Glutamatergic neuron (in vitro differentiated cells): Measurements from ENCODE around the gene CSTPP1. TPM values are rescaled to one million over a fixed set of nuclear protein-coding genes. Genes with fewer than 3 reads are reported as not detected.

Source experiments
- DNase-seq: peaks from one replicate; pipeline ENCODE4 v3.0.0; 2022
- H3K27ac Mint-ChIP-seq: one replicate; pipeline ENCODE4 v1.8.0; 2020; ENCODE audit warnings: mild to moderate bottlenecking, mixed read lengths, inconsistent platforms; ENCODE audit not compliant: unreplicated experiment
- H3K27me3 Mint-ChIP-seq: one replicate; pipeline ENCODE4 v1.8.0; 2020; ENCODE audit warnings: mild to moderate bottlenecking, moderate library complexity, mixed read lengths, inconsistent platforms; ENCODE audit not compliant: unreplicated experiment
- H3K36me3 Mint-ChIP-seq: one replicate; pipeline ENCODE4 v1.8.0; 2020; ENCODE audit warnings: mild to moderate bottlenecking, mixed read lengths, inconsistent platforms; ENCODE audit not compliant: unreplicated experiment
- H3K4me1 Mint-ChIP-seq: one replicate; pipeline ENCODE4 v1.8.0; 2020; ENCODE audit warnings: mild to moderate bottlenecking, low read depth, mixed read lengths, inconsistent platforms; ENCODE audit not compliant: unreplicated experiment
- H3K4me3 Mint-ChIP-seq: one replicate; pipeline ENCODE4 v1.8.0; 2020; ENCODE audit warnings: mild to moderate bottlenecking, mixed read lengths, inconsistent platforms; ENCODE audit not compliant: unreplicated experiment
- H3K9me3 Mint-ChIP-seq: one replicate; pipeline ENCODE4 v1.8.0; 2020; ENCODE audit warnings: mild to moderate bottlenecking, moderate library complexity, mixed read lengths, inconsistent platforms; ENCODE audit not compliant: unreplicated experiment
- total RNA-seq: library from RNA; stranded (reverse); fragmentation: NEBNext Ultra II Directional; extraction: Animal tissue kit (Norgen Biotek cat#: 25700); gene quantifications from one replicate; pipeline ENCODE4 v1.2.1, GENCODE V29; 2021; ENCODE audit not compliant: unreplicated experiment
- TF ChIP-seq, protein P1 (sequence below): fragments of 200-600 bp; sonication (generic); IDR thresholded peaks from one replicate; pipeline ENCODE4 v1.5.0; 2021; ENCODE audit not compliant: partially characterized antibody, unreplicated experiment

The CSTPP1 gene
- total RNA-seq, 1 donor from 2014 or later: 35.5 TPM

DNA sequence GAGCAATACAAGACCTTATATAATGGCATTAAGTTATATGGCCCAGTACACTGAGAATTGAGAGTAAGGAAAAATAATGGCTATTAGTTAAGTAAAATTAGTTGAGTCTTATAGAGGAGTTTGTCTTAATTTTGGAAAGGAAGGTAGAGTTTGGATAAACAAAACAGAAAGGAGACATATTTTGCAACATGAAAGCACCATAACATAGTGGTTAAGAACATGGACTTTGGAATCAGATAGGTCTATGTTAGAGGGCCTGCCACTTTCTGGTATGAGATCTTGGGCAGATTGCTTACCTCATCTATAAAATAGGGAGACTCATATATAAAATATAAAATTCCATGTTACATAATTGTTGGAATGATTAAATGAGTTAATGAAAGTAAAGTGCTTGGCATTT, 68.9 kb downstream of the CSTPP1 start:
- TF ChIP-seq, protein P1, sequence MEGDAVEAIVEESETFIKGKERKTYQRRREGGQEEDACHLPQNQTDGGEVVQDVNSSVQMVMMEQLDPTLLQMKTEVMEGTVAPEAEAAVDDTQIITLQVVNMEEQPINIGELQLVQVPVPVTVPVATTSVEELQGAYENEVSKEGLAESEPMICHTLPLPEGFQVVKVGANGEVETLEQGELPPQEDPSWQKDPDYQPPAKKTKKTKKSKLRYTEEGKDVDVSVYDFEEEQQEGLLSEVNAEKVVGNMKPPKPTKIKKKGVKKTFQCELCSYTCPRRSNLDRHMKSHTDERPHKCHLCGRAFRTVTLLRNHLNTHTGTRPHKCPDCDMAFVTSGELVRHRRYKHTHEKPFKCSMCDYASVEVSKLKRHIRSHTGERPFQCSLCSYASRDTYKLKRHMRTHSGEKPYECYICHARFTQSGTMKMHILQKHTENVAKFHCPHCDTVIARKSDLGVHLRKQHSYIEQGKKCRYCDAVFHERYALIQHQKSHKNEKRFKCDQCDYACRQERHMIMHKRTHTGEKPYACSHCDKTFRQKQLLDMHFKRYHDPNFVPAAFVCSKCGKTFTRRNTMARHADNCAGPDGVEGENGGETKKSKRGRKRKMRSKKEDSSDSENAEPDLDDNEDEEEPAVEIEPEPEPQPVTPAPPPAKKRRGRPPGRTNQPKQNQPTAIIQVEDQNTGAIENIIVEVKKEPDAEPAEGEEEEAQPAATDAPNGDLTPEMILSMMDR: no peak
- no peak overlapping the region for H3K4me3 Mint-ChIP-seq
- no peaks in the 10 kb centered on the region for H3K27me3 Mint-ChIP-seq
- H3K36me3 Mint-ChIP-seq: no peaks in the 10 kb centered on the region
- peaks cover 2% of the 10 kb centered on the region for H3K9me3 Mint-ChIP-seq
- peaks cover 3% of the 10 kb centered on the region for H3K4me1 Mint-ChIP-seq
- DNase-seq: no peak
- H3K27ac Mint-ChIP-seq: no peak overlapping the region

GRCh38 chr11:47007579-47007978, 71.0 kb downstream of the CSTPP1 start:
- Mint-ChIP-seq H3K27me3 (no peaks in the 10 kb centered on the region), H3K4me3 (no peak overlapping the region), H3K27ac (peak overlapping the region; percentile 9), H3K9me3 (peaks cover 2% of the 10 kb centered on the region), H3K4me1 (peaks cover 3% of the 10 kb centered on the region), H3K36me3 (no peaks in the 10 kb centered on the region)
- DNase-seq: no peak
- TF ChIP-seq, protein P1: no peak

- Mint-ChIP-seq H3K9me3 (peaks cover 5% of the 10 kb centered on the region), H3K4me3 (no peak overlapping the region), H3K27ac (no peak overlapping the region), H3K4me1 (peaks cover 2% of the 10 kb centered on the region), H3K36me3 (no peaks in the 10 kb centered on the region), H3K27me3 (no peaks in the 10 kb centered on the region)
- DNase-seq: no peak
- TF ChIP-seq, protein P1: no peak
These were observed 73.6 kb downstream of the CSTPP1 start for GRCh38 chr11:47010179-47010578.

DNA sequence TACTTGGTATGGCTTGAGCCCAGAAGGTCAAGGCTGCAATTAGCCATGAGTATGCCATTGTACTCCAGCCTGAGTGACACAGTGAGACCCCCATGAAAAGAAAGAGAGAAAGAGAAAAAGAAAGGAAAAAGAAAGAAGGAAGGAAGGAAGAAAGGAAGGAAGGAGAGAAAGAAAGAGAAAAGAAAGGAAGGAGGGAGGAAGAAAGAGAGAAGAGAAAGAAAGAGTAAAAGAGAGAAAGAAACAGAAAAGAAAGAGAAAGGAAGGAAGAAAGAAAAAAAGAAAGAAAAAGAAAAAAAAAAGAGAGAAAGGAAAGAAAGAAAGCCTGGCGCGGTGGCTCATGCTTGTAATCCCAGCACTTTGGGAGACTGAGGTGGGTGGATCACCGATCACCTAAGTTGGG, 77.5 kb downstream of the CSTPP1 start:
- Mint-ChIP-seq H3K36me3 (no peaks in the 10 kb centered on the region), H3K27ac (no peak overlapping the region), H3K4me3 (no peak overlapping the region), H3K9me3 (peaks cover 3% of the 10 kb centered on the region), H3K4me1 (no peaks in the 10 kb centered on the region), H3K27me3 (peaks cover 1% of the 10 kb centered on the region)
- no peak for DNase-seq
- TF ChIP-seq, protein P1: no peak

DNA sequence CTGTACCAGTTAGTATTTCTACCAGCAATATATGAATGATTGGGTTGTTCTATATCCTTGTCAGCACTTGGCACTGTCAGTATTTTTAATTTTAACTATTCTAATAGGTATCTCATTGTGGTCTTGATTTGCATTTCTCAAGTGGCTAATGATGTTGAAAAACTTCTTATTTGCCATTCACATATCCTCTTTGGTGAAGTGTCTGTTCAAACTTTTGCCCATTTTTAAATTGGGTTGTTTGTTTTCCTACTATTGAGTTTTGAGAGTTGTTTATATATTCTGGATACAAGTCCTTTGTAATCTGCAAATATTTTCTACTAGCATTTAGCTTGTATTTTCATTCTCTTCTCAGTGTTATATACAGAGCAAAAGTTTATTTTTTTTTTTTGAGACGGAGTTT, 82.1 kb downstream of the CSTPP1 start:
- no peaks in the 10 kb centered on the region for H3K4me1 Mint-ChIP-seq
- H3K27ac Mint-ChIP-seq: no peak overlapping the region
- H3K27me3 Mint-ChIP-seq: peaks cover 1% of the 10 kb centered on the region
- H3K36me3 Mint-ChIP-seq: no peaks in the 10 kb centered on the region
- H3K9me3 Mint-ChIP-seq: peaks cover 3% of the 10 kb centered on the region
- no peak for DNase-seq
- no peak overlapping the region for H3K4me3 Mint-ChIP-seq
- TF ChIP-seq, protein P1: no peak
